WTC11 (cell line): ENCODE data around the gene PFKFB3.

ENCODE experiments used
- CTCF ChIP-seq: fragments of 200-600 bp; IDR thresholded peaks from 2 replicates; pipeline ENCODE4 v1.8.0; 2022; ENCODE audit warnings: antibody characterized with exemption
- E2F1 ChIP-seq: sonication (generic); formaldehyde crosslinking; IDR thresholded peaks from 2 replicates; pipeline ENCODE4 v1.8.0; 2022; ENCODE audit warnings: mild to moderate bottlenecking, missing genetic modification reagents
- E2F5 ChIP-seq: sonication (generic); formaldehyde crosslinking; IDR thresholded peaks from 2 replicates; pipeline ENCODE4 v1.8.1; 2022; ENCODE audit warnings: mild to moderate bottlenecking, moderate library complexity, missing genetic modification reagents
- PRDM15 ChIP-seq: sonication (generic); formaldehyde crosslinking; IDR thresholded peaks from 2 replicates; pipeline ENCODE4 v1.8.0; 2022; ENCODE audit warnings: missing genetic modification reagents
- SP1 ChIP-seq: sonication (generic); formaldehyde crosslinking; conservative IDR thresholded peaks from 2 replicates; pipeline ENCODE4 v1.8.1; 2022; ENCODE audit warnings: missing genetic modification reagents
- USF2 ChIP-seq: sonication (generic); formaldehyde crosslinking; IDR thresholded peaks from 2 replicates; pipeline ENCODE4 v1.8.1; 2023; ENCODE audit warnings: mild to moderate bottlenecking, missing genetic modification reagents, moderate library complexity
- ZNF263 ChIP-seq: sonication (generic); formaldehyde crosslinking; IDR thresholded peaks from 2 replicates; pipeline ENCODE4 v1.8.1; 2022; ENCODE audit warnings: low read depth, mild to moderate bottlenecking, moderate library complexity, missing genetic modification reagents

- TF ChIP-seq ZNF263 (CRISPR knock-in tag) (no peak), CTCF (no peak), USF2 (CRISPR knock-in tag) (no peak), E2F1 (CRISPR knock-in tag) (no peak), SP1 (CRISPR knock-in tag) (no peak), E2F5 (no peak), PRDM15 (no peak)
Observed at GRCh38 chr10:6214612-6215011, 11.9 kb downstream of the PFKFB3 start.
